H1 (cell line): Measurements from ENCODE around the gene HDLBP. TPM values are rescaled to one million over a fixed set of nuclear protein-coding genes. Genes with fewer than 3 reads are reported as not detected.

ENCODE experiments used
- CTCF ChIA-PET: fragments of 300-600 bp; sonication (Branson Sonifier 250); formaldehyde crosslinking; loops from one replicate; lab custom pipeline; 2021; ENCODE audit not compliant: partially characterized antibody; lab: Charles Lee
- POLR2A ChIA-PET: fragments of 300-600 bp; sonication (Branson Sonifier 250); formaldehyde crosslinking; loops from one replicate; lab custom pipeline; 2021; ENCODE audit warnings: inconsistent platforms; ENCODE audit not compliant: partially characterized antibody; lab: Charles Lee
- DNase-seq, 2 experiments: peaks; one replicate each; pipeline versions ENCODE4 v3.0.0 to v3.0.0-alpha.2; 2010 to 2022; ENCODE audit warnings: low spot score in 2 of 2, low read depth in 1 of 2, mixed read lengths in 1 of 2
- FAIRE-seq: peaks from 2 replicates; lab custom pipeline; 2011; peaks lifted over from hg19 to GRCh38; lab: Jason Lieb, UNC
- H2AFZ ChIP-seq: 2 replicates; pipeline ENCODE4 v1.8.1; 2012; ENCODE audit warnings: low read length, inconsistent platforms
- H2AK5ac ChIP-seq: 2 replicates; pipeline ENCODE4 v1.6.1; 2013; ENCODE audit warnings: low read depth, low read length
- H2BK120ac ChIP-seq: replicated peaks from 2 replicates; pipeline ENCODE3; 2013; ENCODE audit warnings: low read depth, low read length, inconsistent platforms
- H2BK12ac ChIP-seq: 2 replicates; pipeline ENCODE4 v1.6.1; 2013; ENCODE audit warnings: low read depth, low read length
- H2BK15ac ChIP-seq: 2 replicates; pipeline ENCODE4 v1.6.1; 2013; ENCODE audit warnings: low read length
- H2BK20ac ChIP-seq: 2 replicates; pipeline ENCODE4 v1.6.1; 2013; ENCODE audit warnings: low read length
- H2BK5ac ChIP-seq: 2 replicates; pipeline ENCODE4 v1.6.1; 2013; ENCODE audit warnings: low read depth, low read length
- H3K14ac ChIP-seq: 2 replicates; pipeline ENCODE4 v1.6.1; 2013; ENCODE audit warnings: inconsistent platforms; ENCODE audit not compliant: insufficient read length
- H3K18ac ChIP-seq: 2 replicates; pipeline ENCODE4 v1.6.1; 2013; ENCODE audit warnings: low read length; ENCODE audit errors: extremely low read depth
- H3K23ac ChIP-seq: 2 replicates; pipeline ENCODE4 v1.6.1; 2013; ENCODE audit warnings: inconsistent platforms; ENCODE audit not compliant: insufficient read length
- H3K23me2 ChIP-seq: 2 replicates; pipeline ENCODE4 v1.6.1; 2013; ENCODE audit warnings: low read depth, low read length
- H3K27ac ChIP-seq: 2 replicates; pipeline ENCODE4 v1.6.1; 2011; ENCODE audit warnings: low read depth, low read length, inconsistent platforms
- H3K27me3 ChIP-seq, 4 experiments: replicated peaks in 1 of 4; 1 replicate in 1 of 4; 2 replicates in 3 of 4; pipeline versions ENCODE4 v1.6.1 to v1.8.1; 2011 to 2013; ENCODE audit warnings: low read length in 3 of 4, mild to moderate bottlenecking in 3 of 4, inconsistent platforms in 2 of 4, mixed read lengths in 2 of 4, moderate library complexity in 1 of 4; ENCODE audit not compliant: control insufficient read depth in 3 of 4, insufficient read depth in 3 of 4; ENCODE audit errors: extremely low read depth in 1 of 4
- H3K36me3 ChIP-seq, 4 experiments: 2 replicates each; pipeline versions ENCODE4 v1.6.1 to v1.8.1; 2011 to 2013; ENCODE audit warnings: mild to moderate bottlenecking in 4 of 4, low read length in 3 of 4, moderate library complexity in 2 of 4, control low read depth in 1 of 4, inconsistent platforms in 1 of 4; ENCODE audit not compliant: insufficient read depth in 4 of 4, control insufficient read depth in 2 of 4
- H3K4ac ChIP-seq: replicated peaks from 2 replicates; pipeline ENCODE3; 2013; ENCODE audit warnings: low read length, low read depth, mixed read lengths, inconsistent platforms; ENCODE audit not compliant: insufficient read length
- H3K4me1 ChIP-seq, 4 experiments: replicated peaks in 1 of 4; 1 replicate in 1 of 4; 2 replicates in 3 of 4; pipeline versions ENCODE4 v1.6.1 to v1.8.1; 2011 to 2013; ENCODE audit warnings: low read length in 3 of 4, inconsistent platforms in 2 of 4, mixed read lengths in 1 of 4; ENCODE audit not compliant: insufficient read depth in 4 of 4, control insufficient read depth in 3 of 4
- H3K4me2 ChIP-seq, 2 experiments: 2 replicates each; pipeline versions ENCODE4 v1.6.1 to v1.8.1; 2011 to 2013; ENCODE audit warnings: low read depth in 2 of 2, low read length in 2 of 2, control low read depth in 1 of 2, inconsistent platforms in 1 of 2, mild to moderate bottlenecking in 1 of 2; ENCODE audit not compliant: insufficient read depth in 1 of 2
- H3K4me3 ChIP-seq, 4 experiments: fragments of 200-600, 300-600 bp in 1 of 4; sonication (generic), shearing (Covaris generic), sonication (Bioruptor Twin) in 1 of 4; 2 replicates each; pipeline versions ENCODE4 v1.5.1 to v1.8.1; 2011 to 2016; ENCODE audit warnings: low read length in 4 of 4, low read depth in 3 of 4, control low read depth in 2 of 4, inconsistent platforms in 2 of 4, mild to moderate bottlenecking in 2 of 4, mixed read lengths in 1 of 4, moderate library complexity in 1 of 4; ENCODE audit not compliant: insufficient read depth in 2 of 4; ENCODE audit errors: extremely low read depth in 1 of 4
- H3K56ac ChIP-seq: replicated peaks from 2 replicates; pipeline ENCODE3; 2013; ENCODE audit warnings: low read depth, mild to moderate bottlenecking, mixed read lengths, low read length, inconsistent platforms; ENCODE audit not compliant: insufficient read length
- H3K79me1 ChIP-seq: 2 replicates; pipeline ENCODE4 v1.6.1; 2013; ENCODE audit warnings: low read depth, low read length, control low read depth
- H3K79me2 ChIP-seq, 2 experiments: 2 replicates each; pipeline versions ENCODE4 v1.6.1 to v1.8.1; 2012 to 2013; ENCODE audit warnings: low read length in 2 of 2, mild to moderate bottlenecking in 2 of 2, inconsistent platforms in 1 of 2; ENCODE audit not compliant: insufficient read depth in 2 of 2, control insufficient read depth in 1 of 2
- H3K9ac ChIP-seq, 4 experiments: replicated peaks in 1 of 4; 1 replicate in 1 of 4; 2 replicates in 3 of 4; pipeline versions ENCODE4 v1.6.1 to v1.8.1; 2011 to 2013; ENCODE audit warnings: low read depth in 3 of 4, low read length in 3 of 4, control low read depth in 2 of 4, mild to moderate bottlenecking in 2 of 4, moderate library complexity in 2 of 4, inconsistent platforms in 1 of 4; ENCODE audit errors: extremely low read depth in 1 of 4
- H3K9me3 ChIP-seq, 2 experiments: 2 replicates each; pipeline versions ENCODE4 v1.6.1 to v1.8.1; 2012 to 2013; ENCODE audit warnings: mild to moderate bottlenecking in 2 of 2, moderate library complexity in 2 of 2, control low read depth in 1 of 2, inconsistent platforms in 1 of 2, low read depth in 1 of 2, low read length in 1 of 2, mixed read lengths in 1 of 2; ENCODE audit not compliant: insufficient read depth in 2 of 2
- H4K20me1 ChIP-seq, 2 experiments: replicated peaks in 1 of 2; 2 replicates each; pipeline versions ENCODE3 to v1.8.1; 2011 to 2013; ENCODE audit warnings: inconsistent platforms in 2 of 2, low read length in 2 of 2, mild to moderate bottlenecking in 1 of 2; ENCODE audit not compliant: insufficient read depth in 2 of 2, control insufficient read depth in 1 of 2
- H4K5ac ChIP-seq: 2 replicates; pipeline ENCODE4 v1.6.1; 2013; ENCODE audit warnings: low read length, low read depth, mixed read lengths, inconsistent platforms; ENCODE audit not compliant: insufficient read length
- H4K8ac ChIP-seq: 2 replicates; pipeline ENCODE4 v1.8.0; 2013; ENCODE audit warnings: mild to moderate bottlenecking, moderate library complexity, low read length, inconsistent platforms; ENCODE audit not compliant: insufficient read depth; ENCODE audit errors: extremely low read depth
- H4K91ac ChIP-seq: replicated peaks from 2 replicates; pipeline ENCODE3; 2013; ENCODE audit warnings: low read length, mixed read lengths, inconsistent platforms; ENCODE audit not compliant: insufficient read length
- CHD1 ChIP-seq: IDR thresholded peaks from 2 replicates; pipeline ENCODE4 v1.6.1; 2012; ENCODE audit warnings: low read depth, low read length, improper control_type of control experiment
- FOSL1 ChIP-seq: IDR thresholded peaks from 2 replicates; pipeline ENCODE4 v1.6.1; 2011; ENCODE audit warnings: mild to moderate bottlenecking, low read depth, low read length, moderate library complexity; ENCODE audit not compliant: insufficient read depth
- GABPA ChIP-seq: IDR thresholded peaks from 2 replicates; pipeline ENCODE4 v1.6.1; 2011; ENCODE audit warnings: mild to moderate bottlenecking, low read length, moderate library complexity, borderline replicate concordance; ENCODE audit not compliant: insufficient read depth
- GTF2F1 ChIP-seq: IDR thresholded peaks from 2 replicates; pipeline ENCODE4 v1.6.1; 2012; ENCODE audit warnings: low read depth, low read length, improper control_type of control experiment, borderline replicate concordance
- HDAC6 ChIP-seq: IDR thresholded peaks from one replicate; pipeline ENCODE4 v1.7.1; 2012; ENCODE audit warnings: low read depth, mild to moderate bottlenecking, inconsistent platforms, low read length, moderate library complexity
- JUND ChIP-seq: IDR thresholded peaks from 2 replicates; pipeline ENCODE4 v1.6.1; 2011; ENCODE audit warnings: mild to moderate bottlenecking, improper control_type of control experiment, low read length
- KDM1A ChIP-seq: fragments of 200-600, 300-600 bp; sonication (generic); IDR thresholded peaks from 2 replicates; pipeline ENCODE4 v1.7.1; 2016; ENCODE audit warnings: mild to moderate bottlenecking, low read length, borderline replicate concordance
- NANOG ChIP-seq: IDR thresholded peaks from 2 replicates; pipeline ENCODE4 v1.6.1; 2011; ENCODE audit warnings: low read length, low read depth, mild to moderate bottlenecking, inconsistent platforms; ENCODE audit not compliant: insufficient read depth, poor library complexity, severe bottlenecking
- POLR2AphosphoS5 ChIP-seq: IDR thresholded peaks from 2 replicates; pipeline ENCODE4 v1.6.1; 2011; ENCODE audit warnings: low read depth, low read length
- POU5F1 ChIP-seq: IDR thresholded peaks from 2 replicates; pipeline ENCODE4 v1.6.1; 2011; ENCODE audit warnings: low read depth, mild to moderate bottlenecking, low read length, moderate library complexity
- RFX5 ChIP-seq: IDR thresholded peaks from 2 replicates; pipeline ENCODE4 v1.6.1; 2011; ENCODE audit warnings: low read depth, low read length, improper control_type of control experiment, borderline replicate concordance
- WGBS, 2 experiments: shearing (Covaris generic) in 1 of 2; methylation state at CpG; one replicate each; pipeline versions ENCODE4 v1.1.6 to v1.1.7; 2013 to 2015; ENCODE audit warnings: low lambda C conversion rate in 2 of 2, mixed read lengths in 2 of 2, inconsistent platforms in 1 of 2, low coverage in 1 of 2, missing lambda C conversion rate in 1 of 2; ENCODE audit not compliant: insufficient replicate concordance in 2 of 2, insufficient coverage in 1 of 2, insufficient read length in 1 of 2; ENCODE audit errors: extremely low coverage in 1 of 2, missing lambda C conversion rate in 1 of 2; 5-methylcytosine and 5-hydroxymethylcytosine counted together
- polyA plus RNA-seq, 7 experiments: library from polyadenylated mRNA; depleted of rRNA in 3 of 7; stranded (reverse) in 5 of 7; unstranded in 2 of 7; fragments of >200 nt in 5 of 7; fragments of 200-250 nt in 2 of 7; gene quantifications; 1 replicate in 5 of 7; 2 replicates in 1 of 7; 4 replicates in 1 of 7; pipeline versions ENCODE4 v1.2.1 to v1.2.3, GENCODE V29; 2011 to 2013; ENCODE audit warnings: missing spikeins in 2 of 7, mixed read lengths in 2 of 7
- total RNA-seq: library from RNA; stranded (reverse); fragmentation: NEBNext Ultra II Directional; extraction: Animal tissue kit (Norgen Biotek cat#: 25700); gene quantifications from 2 replicates; pipeline ENCODE4 v1.2.1, GENCODE V29; 2021

HDLBP gene
- total and polyA plus RNA-seq, 2 of the 8 experiments (the other 6 are each of a cell fraction or from before 2014, with no cell fraction given) = 185 to 360 TPM

GRCh38 chr2:241182531-241183133, 132.8 kb downstream of the HDLBP start:
- Histone ChIP-seq H3K14ac (no peak overlapping the region), H3K9me3 (no peaks in the 10 kb centered on the region), H2AK5ac (no peak overlapping the region), H3K23me2 (no peaks in the 10 kb centered on the region), H3K23ac (no peak overlapping the region), H3K36me3 (no peaks in the 10 kb centered on the region), H3K79me1 (no peaks in the 10 kb centered on the region), H3K4ac (no peak overlapping the region), H3K4me1 (peaks cover 0 to 3% (median 2%) of the 10 kb centered on the region in 4 experiments; a peak in 3 of 7 replicates), H3K79me2 (no peaks in the 10 kb centered on the region), H2BK15ac (no peak overlapping the region), H3K18ac (no peak overlapping the region), H3K27ac (no peak overlapping the region), H3K4me3 (no peak overlapping the region), H4K91ac (no peak overlapping the region), H2AFZ (no peak overlapping the region), H3K27me3 (no peaks in the 10 kb centered on the region), H2BK120ac (no peak overlapping the region), H2BK20ac (no peak overlapping the region), H2BK12ac (no peak overlapping the region), H3K9ac (no peak overlapping the region), H4K5ac (no peak overlapping the region), H3K56ac (no peak overlapping the region), H2BK5ac (no peak overlapping the region), H4K8ac (no peak overlapping the region), H3K4me2 (no peak overlapping the region), H4K20me1 (peaks cover 0 to 3% of the 10 kb centered on the region in 2 experiments)
- no peak for FAIRE-seq
- no peak for DNase-seq
- 90% methylated on average over 28 of the region's 28 CpGs; no CpG with 5 or more reads in 1 of the 2 experiments for WGBS, 2 experiments
- ChIA-PET CTCF (interaction anchor here (1.2 to 2.5 kb wide), 3 partner anchors 32 to 40 kb away, joined by 4 to 15 read pairs (median 4); partner anchors contain the start of genes PASK and PPP1R7), POLR2A (interaction anchor here (1.0 kb wide), 1 partner anchor 35 kb away, joined by 4 read pairs; no protein-coding TSS in a partner anchor)
- TF ChIP-seq KDM1A = no peak
- no peak for TF ChIP-seq RFX5
- no peak for TF ChIP-seq POU5F1
- no peak for TF ChIP-seq POLR2AphosphoS5
- TF ChIP-seq HDAC6 = no peak
- TF ChIP-seq FOSL1 = no peak
- TF ChIP-seq GTF2F1 = no peak
- no peak for TF ChIP-seq GABPA
- TF ChIP-seq JUND = no peak
- no peak for TF ChIP-seq CHD1
- no peak for TF ChIP-seq NANOG
